Panc1 (cell line): ENCODE results near the gene KCNK2. TPM values are rescaled to one million over a fixed set of nuclear protein-coding genes. Genes with fewer than 3 reads are reported as not detected.

Experiments used
- ATAC-seq: fragments of 200-7000 bp; cut with Tn5 transposase; 2 replicates; pipeline ENCODE4 v1.9.1; 2020; ENCODE audit warnings: mild to moderate bottlenecking, moderate library complexity
- BruUV-seq: library from RNA; stranded (reverse); fragments of 400-500 nt; replicated peaks from 2 replicates; lab custom pipeline; 2021; lab: Mats Ljungman, UMichigan
- CTCF ChIA-PET: fragments of 300-600 bp; sonication (Branson Sonifier 250); formaldehyde crosslinking; loops from one replicate; lab custom pipeline; 2022; ENCODE audit warnings: antibody characterized with exemption; lab: Charles Lee
- POLR2A ChIA-PET: fragments of 300-600 bp; sonication (Branson Sonifier 250); formaldehyde crosslinking; loops from one replicate; lab custom pipeline; 2022; ENCODE audit warnings: antibody characterized with exemption; lab: Charles Lee
- DNase-seq: peaks from one replicate; pipeline ENCODE4 v3.0.0-alpha.2; 2010; ENCODE audit warnings: low read depth, low spot score
- H3K27ac ChIP-seq: 2 replicates; pipeline ENCODE4 v1.5.1; 2011; ENCODE audit warnings: mild to moderate bottlenecking, low read length, inconsistent platforms
- H3K27me3 ChIP-seq: fragments of 200-500 bp; sonication (Bioruptor generic); 2 replicates; pipeline ENCODE4 v1.6.0; 2014; ENCODE audit warnings: low read length, inconsistent platforms; ENCODE audit not compliant: control insufficient read depth, insufficient read depth
- H3K36me3 ChIP-seq: fragments of 200-500 bp; sonication (Bioruptor generic); 2 replicates; pipeline ENCODE4 v1.5.1; 2014; ENCODE audit warnings: inconsistent platforms, mild to moderate bottlenecking, low read length, moderate library complexity; ENCODE audit not compliant: control insufficient read depth, insufficient read depth
- H3K4me1 ChIP-seq: 2 replicates; pipeline ENCODE4 v1.5.1; 2011; ENCODE audit warnings: inconsistent platforms, mild to moderate bottlenecking, low read length, moderate library complexity; ENCODE audit not compliant: control insufficient read depth, insufficient read depth
- H3K4me3 ChIP-seq, 2 experiments: 2 replicates each; pipeline ENCODE4 v1.5.1; 2011 to 2012; ENCODE audit warnings: low read depth in 2 of 2, low read length in 2 of 2, mild to moderate bottlenecking in 2 of 2, inconsistent platforms in 1 of 2, moderate library complexity in 1 of 2
- H3K9me3 ChIP-seq: fragments of 200-500 bp; sonication (Bioruptor generic); 2 replicates; pipeline ENCODE4 v1.5.1; 2014; ENCODE audit warnings: low read depth, mild to moderate bottlenecking, inconsistent platforms, low read length, moderate library complexity; ENCODE audit not compliant: control insufficient read depth, insufficient read depth
- CTCF ChIP-seq: fragments of 450-650 bp; IDR thresholded peaks from 2 replicates; pipeline ENCODE4 v1.5.1; 2017; ENCODE audit warnings: mild to moderate bottlenecking
- POLR2AphosphoS5 ChIP-seq: IDR thresholded peaks from 2 replicates; pipeline ENCODE4 v1.6.1; 2012; ENCODE audit warnings: mild to moderate bottlenecking, low read depth, low read length, moderate library complexity
- REST ChIP-seq, 2 experiments: IDR thresholded peaks; 2 replicates each; pipeline ENCODE4 v1.6.1; 2011 to 2012; ENCODE audit warnings: low read depth in 2 of 2, control low read depth in 1 of 2, low read length in 1 of 2, mild to moderate bottlenecking in 1 of 2, moderate library complexity in 1 of 2; ENCODE audit not compliant: insufficient read depth in 1 of 2
- SIN3A ChIP-seq: IDR thresholded peaks from 2 replicates; pipeline ENCODE4 v1.6.1; 2012; ENCODE audit warnings: low read depth, mild to moderate bottlenecking, low read length, moderate library complexity, borderline replicate concordance; ENCODE audit not compliant: insufficient read depth
- TCF7L2 ChIP-seq: IDR thresholded peaks from 2 replicates; pipeline ENCODE4 v1.6.1; 2011; ENCODE audit warnings: mild to moderate bottlenecking, low read depth, low read length, inconsistent platforms
- in situ Hi-C: cut with HindIII; loops from 2 replicates; pipeline ENCODE4 v1.10.0; 2016; ENCODE audit warnings: low sequenced_read_pairs, low pct_unique_long_range_greater_than_20kb
- intact Hi-C: fragments of 100-400 bp; cut with micrococcal nuclease; formaldehyde crosslinking; loops from one replicate; pipeline ENCODE4 v1.10.0; 2022; ENCODE audit not compliant: unreplicated experiment
- total RNA-seq: library from RNA; stranded (reverse); gene quantifications from one replicate; pipeline ENCODE4 v1.2.1, GENCODE V29; 2021; ENCODE audit not compliant: unreplicated experiment

KCNK2 gene
- total RNA-seq, 1 experiment from 2014 or later, result 0.28 TPM

- Histone ChIP-seq H3K9me3 (no peaks in the 10 kb centered on the region), H3K4me3 (no peak overlapping the region), H3K27ac (no peak overlapping the region), H3K27me3 (no peaks in the 10 kb centered on the region), H3K4me1 (no peaks in the 10 kb centered on the region), H3K36me3 (no peaks in the 10 kb centered on the region; the same call in 1 of the 2 replicates)
- ChIA-PET CTCF (no interaction called here), POLR2A (no interaction called here)
- intact Hi-C loops (no loop called here), in situ Hi-C loops (no loop called here)
- TF ChIP-seq SIN3A, result no peak
- no peak for TF ChIP-seq POLR2AphosphoS5
- TF ChIP-seq REST (IDR thresholded peaks at IDR 0.05; ENCODE audit: insufficient read depth in 1 of 2, low read depth in 2 of 2, low read length in 1 of 2), result no peak
- TF ChIP-seq CTCF, result no peak
- TF ChIP-seq TCF7L2, result no peak
- ATAC-seq (no peak), DNase-seq (no peak)
- no TSS peak for BruUV-seq
These were observed 200.0 kb downstream of the KCNK2 start for GRCh38 chr1:215282557-215282956.

GRCh38 chr1:215285013-215285800 is 202.7 kb downstream of the KCNK2 start:
- no peaks in the 10 kb centered on the region for H3K27me3 ChIP-seq
- DNase-seq (no peak), ATAC-seq (no peak)
- TF ChIP-seq CTCF (no peak), TCF7L2 (no peak), SIN3A (no peak), REST (IDR thresholded peaks at IDR 0.05; ENCODE audit: insufficient read depth in 1 of 2, low read depth in 2 of 2, low read length in 1 of 2) (no peak), POLR2AphosphoS5 (no peak)
- intact Hi-C loops, result no loop called here
- H3K27ac ChIP-seq, result no peak overlapping the region
- POLR2A ChIA-PET, result no interaction called here
- no TSS peak for BruUV-seq
- H3K36me3 ChIP-seq, result no peaks in the 10 kb centered on the region; the same call in 1 of the 2 replicates
- no peaks in the 10 kb centered on the region for H3K4me1 ChIP-seq
- CTCF ChIA-PET, result no interaction called here
- in situ Hi-C loops, result no loop called here
- H3K4me3 ChIP-seq, result no peak overlapping the region
- no peaks in the 10 kb centered on the region for H3K9me3 ChIP-seq
